ENCODE measurements around the gene CDH2.

Gene CDH2

DNA sequence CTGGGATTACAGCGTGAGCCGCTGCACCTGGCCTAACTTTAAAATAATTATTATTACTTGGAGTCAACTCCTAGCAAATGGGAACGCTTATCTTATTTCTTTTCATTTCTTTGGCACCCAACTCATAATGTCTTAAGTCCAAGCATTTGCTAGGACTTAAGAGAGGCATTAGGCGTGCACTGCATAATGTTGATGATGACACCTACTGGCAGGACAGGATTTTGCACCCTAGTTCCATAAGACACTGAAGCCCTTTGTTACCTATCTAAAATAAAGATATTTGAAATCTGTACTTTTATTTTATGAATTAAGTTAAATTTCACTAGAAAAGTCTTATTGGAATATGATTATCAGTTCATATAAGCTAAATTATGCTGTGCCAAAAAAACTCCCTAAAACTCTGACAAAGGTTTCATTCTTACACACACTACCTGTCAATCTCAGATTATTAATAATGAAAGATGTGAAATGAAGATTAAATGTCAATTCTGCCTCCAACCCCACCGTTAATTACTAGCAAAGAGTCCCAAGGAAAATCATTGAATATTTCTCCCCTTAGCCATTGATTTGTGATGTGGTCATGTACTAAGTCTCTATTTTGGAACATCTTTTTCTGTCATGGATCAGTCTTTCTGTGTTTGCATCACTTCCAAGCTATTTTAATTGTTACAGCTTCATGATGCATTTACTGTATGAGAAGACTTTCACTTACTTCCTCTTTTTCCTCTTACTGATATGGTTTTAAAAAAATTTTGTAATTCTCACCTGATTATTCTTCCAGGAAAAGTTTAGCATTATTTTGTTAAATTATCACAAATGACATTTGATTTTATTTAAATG, 12.7 kb upstream of the CDH2 start:
- no peak for TF ChIP-seq POLR2AphosphoS5 (IDR thresholded peaks at IDR 0.05; ENCODE audit: low read depth, low read length)
- no peak for TF ChIP-seq SPI1 (IDR thresholded peaks at IDR 0.05; ENCODE audit: low read depth, low read length)
- no peak for TF ChIP-seq POLR2A (IDR thresholded peaks at IDR 0.05; ENCODE audit: low read depth, low read length)
- TF ChIP-seq PAX5 (IDR thresholded peaks at IDR 0.05; ENCODE audit: insufficient read depth, low read length, severe bottlenecking) = no peak
- no peak for TF ChIP-seq POU2F2 (IDR thresholded peaks at IDR 0.05; ENCODE audit: low read depth, low read length)
- no peak for TF ChIP-seq TAF1 (IDR thresholded peaks at IDR 0.05; ENCODE audit: low read depth, low read length)
- DNase-seq (ENCODE audit: insufficient read length, low spot score) (no peak), FAIRE-seq (no peak)

DNA sequence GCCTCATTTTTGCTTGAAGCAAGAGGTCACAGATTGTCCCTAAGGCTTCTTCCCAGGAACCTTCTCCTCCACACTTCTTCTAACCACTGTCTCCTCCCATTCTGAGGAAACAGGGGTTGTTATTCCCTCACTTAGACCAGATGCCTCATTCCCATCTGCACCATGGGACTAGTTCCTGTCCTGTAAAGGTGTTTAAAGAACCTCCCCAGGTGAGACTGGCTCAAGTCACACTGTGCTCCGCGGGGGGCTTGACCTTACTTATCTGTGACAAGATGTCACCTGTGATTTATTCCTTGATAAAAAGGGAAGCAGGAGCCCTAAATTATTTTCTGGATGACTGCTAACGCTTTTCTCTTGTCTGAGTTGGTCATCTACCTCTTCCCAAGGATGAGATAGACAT, 8.2 kb upstream of the CDH2 start:
- no peak for TF ChIP-seq POLR2A (IDR thresholded peaks at IDR 0.05; ENCODE audit: low read depth, low read length)
- no peak for TF ChIP-seq TAF1 (IDR thresholded peaks at IDR 0.05; ENCODE audit: low read depth, low read length)
- no peak for TF ChIP-seq PAX5 (IDR thresholded peaks at IDR 0.05; ENCODE audit: insufficient read depth, low read length, severe bottlenecking)
- no peak for TF ChIP-seq POU2F2 (IDR thresholded peaks at IDR 0.05; ENCODE audit: low read depth, low read length)
- TF ChIP-seq POLR2AphosphoS5 (IDR thresholded peaks at IDR 0.05; ENCODE audit: low read depth, low read length) = no peak
- TF ChIP-seq SPI1 (IDR thresholded peaks at IDR 0.05; ENCODE audit: low read depth, low read length) = no peak
- DNase-seq (ENCODE audit: insufficient read length, low spot score) = no peak
- no peak for FAIRE-seq

DNA sequence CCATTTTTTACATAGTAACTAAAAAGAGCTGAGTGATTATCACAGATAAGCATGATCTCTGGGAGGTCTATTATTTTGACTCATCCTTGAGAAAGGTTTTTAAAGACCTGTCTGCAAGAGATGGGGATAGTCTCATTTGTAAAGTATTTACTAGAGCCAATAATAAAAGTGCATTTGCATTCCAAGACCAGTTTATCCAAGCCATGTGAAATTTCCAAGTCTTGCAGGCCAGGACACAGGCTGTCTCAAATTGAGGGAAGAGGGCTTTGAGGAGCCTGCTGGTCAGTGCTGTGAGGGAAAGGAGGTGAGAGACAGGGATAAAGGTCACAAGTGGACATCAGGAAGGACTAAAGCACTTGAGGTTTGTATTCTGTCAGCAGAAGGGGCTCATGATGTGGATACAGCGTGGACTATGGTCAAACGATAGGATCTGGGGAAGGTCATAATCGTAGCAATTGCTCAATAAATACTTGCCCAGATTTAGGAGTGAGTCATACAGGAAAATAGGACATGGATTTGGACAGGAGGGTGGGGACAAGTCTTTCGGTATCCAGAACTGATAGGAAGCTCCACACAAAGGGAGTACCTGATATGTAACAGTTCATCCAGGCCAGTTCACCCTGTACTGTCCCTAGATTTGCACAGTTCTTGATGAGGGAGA, 6.6 kb upstream of the CDH2 start:
- TF ChIP-seq SPI1 (IDR thresholded peaks at IDR 0.05; ENCODE audit: low read depth, low read length) (no peak), POU2F2 (IDR thresholded peaks at IDR 0.05; ENCODE audit: low read depth, low read length) (no peak), POLR2A (IDR thresholded peaks at IDR 0.05; ENCODE audit: low read depth, low read length) (no peak)
- FAIRE-seq (no peak), DNase-seq (ENCODE audit: insufficient read length, low spot score) (no peak)

DNA sequence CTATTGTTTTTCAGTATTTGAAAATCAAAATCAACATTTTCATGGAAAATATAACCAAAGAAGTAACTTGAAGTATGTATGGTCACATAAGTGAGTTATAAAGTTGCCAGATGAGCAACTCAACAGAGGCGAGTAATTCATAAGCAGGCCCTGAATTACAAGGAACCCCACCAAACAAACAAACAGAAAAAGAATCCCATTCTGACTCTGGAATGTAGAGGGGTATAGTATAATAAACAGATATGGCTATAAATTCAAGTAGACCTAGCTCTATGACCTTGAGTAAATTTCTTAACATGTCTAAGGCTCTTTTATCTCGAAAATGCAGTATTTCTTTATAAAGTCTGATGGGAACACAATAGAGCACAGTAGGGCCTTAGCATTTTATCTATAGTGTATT, 4.7 kb upstream of the CDH2 start:
- DNase-seq (ENCODE audit: insufficient read length, low spot score) (no peak), FAIRE-seq (no peak)
- no peak for TF ChIP-seq PAX5 (IDR thresholded peaks at IDR 0.05; ENCODE audit: insufficient read depth, low read length, severe bottlenecking)
- TF ChIP-seq POLR2A (IDR thresholded peaks at IDR 0.05; ENCODE audit: low read depth, low read length) = no peak
- no peak for TF ChIP-seq POLR2AphosphoS5 (IDR thresholded peaks at IDR 0.05; ENCODE audit: low read depth, low read length)
- TF ChIP-seq TAF1 (IDR thresholded peaks at IDR 0.05; ENCODE audit: low read depth, low read length) = no peak
- TF ChIP-seq POU2F2 (IDR thresholded peaks at IDR 0.05; ENCODE audit: low read depth, low read length) = no peak
- TF ChIP-seq SPI1 (IDR thresholded peaks at IDR 0.05; ENCODE audit: low read depth, low read length) = no peak

DNA sequence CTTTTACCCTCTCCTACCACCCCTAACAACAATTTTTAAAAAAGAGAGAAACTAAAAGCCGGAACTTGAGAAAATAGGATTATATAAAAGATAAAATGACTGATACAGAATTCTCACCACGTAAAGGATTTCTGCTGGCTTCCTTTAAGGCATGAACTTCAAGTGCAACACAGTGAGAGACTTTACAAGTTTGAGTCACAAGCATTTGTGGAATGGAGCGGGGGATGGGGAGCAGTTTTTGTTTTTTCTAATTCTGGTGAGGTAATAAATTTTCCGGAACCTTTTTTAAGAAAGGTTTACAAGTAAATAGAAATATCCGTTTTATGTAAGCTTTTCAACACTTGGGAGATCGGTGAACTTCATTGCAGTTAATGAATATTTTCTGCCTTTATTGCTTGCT, 1.8 kb upstream of the CDH2 start:
- no peak for FAIRE-seq
- no peak for DNase-seq (ENCODE audit: insufficient read length, low spot score)
- TF ChIP-seq POU2F2 (IDR thresholded peaks at IDR 0.05; ENCODE audit: low read depth, low read length) (no peak), TAF1 (IDR thresholded peaks at IDR 0.05; ENCODE audit: low read depth, low read length) (no peak), PAX5 (IDR thresholded peaks at IDR 0.05; ENCODE audit: insufficient read depth, low read length, severe bottlenecking) (no peak), POLR2AphosphoS5 (IDR thresholded peaks at IDR 0.05; ENCODE audit: low read depth, low read length) (no peak), POLR2A (IDR thresholded peaks at IDR 0.05; ENCODE audit: low read depth, low read length) (no peak)

DNA sequence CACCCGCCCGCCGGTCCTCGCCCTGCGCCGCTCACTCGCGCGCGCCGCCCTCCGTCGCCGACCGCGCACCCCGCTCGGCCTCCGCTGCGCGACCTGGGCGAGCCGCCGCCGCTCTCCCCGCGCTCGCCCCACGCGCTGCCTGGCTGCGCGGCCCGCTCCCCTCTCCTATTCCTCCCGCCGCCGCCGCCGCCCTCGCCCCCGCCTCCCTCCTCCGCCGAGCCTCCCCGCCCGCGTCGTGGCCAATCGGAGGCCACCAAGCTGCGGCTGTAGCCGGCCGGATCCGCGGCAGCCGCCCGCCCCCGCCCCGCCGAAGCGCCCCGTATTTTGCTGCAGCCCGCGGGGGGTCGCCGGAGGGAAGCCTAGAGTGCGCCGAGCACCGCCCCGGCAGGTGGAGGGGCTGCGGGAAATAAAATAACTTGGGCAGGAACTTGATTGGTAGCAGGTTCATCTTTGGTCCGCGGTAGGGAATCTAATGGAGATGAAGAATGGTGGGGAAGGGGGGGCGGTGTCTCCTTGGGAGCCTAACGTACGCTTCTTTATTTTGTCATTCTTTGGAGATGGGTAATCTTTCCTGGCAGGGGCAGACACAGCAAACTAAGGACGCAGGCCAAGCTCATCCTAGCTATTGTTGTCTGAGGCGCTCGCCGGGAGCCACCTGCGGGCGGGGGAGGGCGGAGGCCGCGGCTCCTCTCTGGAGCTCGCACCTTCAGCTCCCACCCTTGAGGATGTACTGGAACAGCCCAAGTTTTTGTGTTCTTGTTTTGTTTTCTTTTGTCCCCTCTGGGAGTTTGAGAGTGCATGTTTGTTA, 1.1 kb upstream of the CDH2 start:
- DNase-seq (ENCODE audit: insufficient read length, low spot score) = no peak
- TF ChIP-seq TAF1 (IDR thresholded peaks at IDR 0.05; ENCODE audit: low read depth, low read length) = no peak
- no peak for TF ChIP-seq SPI1 (IDR thresholded peaks at IDR 0.05; ENCODE audit: low read depth, low read length)
- TF ChIP-seq PAX5 (IDR thresholded peaks at IDR 0.05; ENCODE audit: insufficient read depth, low read length, severe bottlenecking) = no peak
- no peak for TF ChIP-seq POU2F2 (IDR thresholded peaks at IDR 0.05; ENCODE audit: low read depth, low read length)
- no peak for TF ChIP-seq POLR2A (IDR thresholded peaks at IDR 0.05; ENCODE audit: low read depth, low read length)
- no peak for TF ChIP-seq POLR2AphosphoS5 (IDR thresholded peaks at IDR 0.05; ENCODE audit: low read depth, low read length)
- no peak for FAIRE-seq

DNA sequence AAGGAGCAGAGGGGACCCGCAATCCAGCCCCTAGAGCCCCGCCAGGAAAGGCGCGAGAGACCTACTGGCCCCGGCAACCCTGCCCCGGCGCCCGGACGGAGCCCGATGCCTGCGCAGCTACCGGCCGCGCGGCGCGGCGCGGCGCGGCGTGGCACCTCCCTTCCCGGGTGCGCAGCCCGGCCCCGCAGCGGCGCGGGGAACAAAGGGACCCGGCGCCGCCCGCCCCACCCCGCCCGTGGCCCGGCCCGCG, 307 bp downstream of the CDH2 start:
- no peak for TF ChIP-seq POU2F2 (IDR thresholded peaks at IDR 0.05; ENCODE audit: low read depth, low read length)
- TF ChIP-seq POLR2A (IDR thresholded peaks at IDR 0.05; ENCODE audit: low read depth, low read length) = no peak
- no peak for TF ChIP-seq PAX5 (IDR thresholded peaks at IDR 0.05; ENCODE audit: insufficient read depth, low read length, severe bottlenecking)
- TF ChIP-seq TAF1 (IDR thresholded peaks at IDR 0.05; ENCODE audit: low read depth, low read length) = no peak
- TF ChIP-seq POLR2AphosphoS5 (IDR thresholded peaks at IDR 0.05; ENCODE audit: low read depth, low read length) = no peak
- TF ChIP-seq SPI1 (IDR thresholded peaks at IDR 0.05; ENCODE audit: low read depth, low read length) = no peak
- DNase-seq (ENCODE audit: insufficient read length, low spot score) (no peak), FAIRE-seq (no peak)

DNA sequence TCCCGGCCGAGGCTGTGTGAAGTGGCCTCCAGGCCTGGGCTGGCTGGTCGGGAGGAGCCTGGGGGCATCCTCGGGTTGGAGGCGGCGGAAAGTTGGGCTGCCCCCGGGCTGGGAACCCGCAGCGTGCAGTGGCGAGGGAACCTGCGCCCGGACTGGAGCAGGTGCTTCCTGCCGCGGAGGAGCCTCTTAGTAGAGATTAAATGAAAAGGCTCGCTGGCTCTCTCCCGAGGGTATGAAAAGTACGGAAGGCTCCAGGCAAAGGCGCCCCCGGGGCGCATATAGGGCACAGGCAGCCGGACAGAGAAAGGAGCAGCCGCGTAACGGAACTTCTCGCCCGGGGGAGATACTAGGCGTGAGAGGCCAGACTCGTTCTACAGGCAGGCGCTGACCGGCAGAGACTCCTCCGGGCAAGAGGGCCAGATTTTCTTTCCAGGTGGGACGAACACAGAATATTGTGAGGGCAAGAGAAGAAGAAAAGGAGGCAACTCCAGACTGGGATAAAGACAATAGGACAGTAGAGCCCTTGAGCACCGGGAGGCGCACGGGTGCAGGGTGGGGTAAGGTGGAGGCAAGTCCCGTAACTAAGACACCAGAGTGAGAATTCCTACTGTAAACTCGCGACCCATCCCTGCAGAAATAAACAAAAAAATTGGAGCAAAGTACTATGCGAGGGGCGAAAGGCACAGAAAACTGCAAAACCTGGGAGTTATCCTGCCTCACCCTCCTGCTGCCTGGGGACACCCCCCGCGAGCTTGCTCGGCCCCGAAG, 816 bp downstream of the CDH2 start:
- TF ChIP-seq POLR2AphosphoS5 (IDR thresholded peaks at IDR 0.05; ENCODE audit: low read depth, low read length) (no peak), TAF1 (IDR thresholded peaks at IDR 0.05; ENCODE audit: low read depth, low read length) (no peak), PAX5 (IDR thresholded peaks at IDR 0.05; ENCODE audit: insufficient read depth, low read length, severe bottlenecking) (no peak), POU2F2 (IDR thresholded peaks at IDR 0.05; ENCODE audit: low read depth, low read length) (no peak), SPI1 (IDR thresholded peaks at IDR 0.05; ENCODE audit: low read depth, low read length) (no peak), POLR2A (IDR thresholded peaks at IDR 0.05; ENCODE audit: low read depth, low read length) (no peak)
- FAIRE-seq (no peak), DNase-seq (ENCODE audit: insufficient read length, low spot score) (no peak)

All from GM12891 (cell line).